SK-N-SH (cell line): ENCODE data around the gene RSPH10B. TPM values are rescaled to one million over a fixed set of nuclear protein-coding genes. Genes with fewer than 3 reads are reported as not detected.
"Not testable (repeated sequence)": the region's sequence is repeated elsewhere in the genome, so short reads cannot be mapped to it uniquely, and the experiment has no call there.

Experiments used
- CTCF ChIA-PET: fragments of 300-600, 350-600 bp; formaldehyde crosslinking; extraction: SDS; loops from one replicate; lab custom pipeline; 2021; lab: Yijun Ruan, JAX
- POLR2A ChIA-PET: fragments of 350-600 bp; sonication (Branson Sonifier 250); formaldehyde crosslinking; extraction: SDS; loops from one replicate; lab custom pipeline; 2020; ENCODE audit warnings: antibody characterized with exemption, inconsistent platforms; lab: Yijun Ruan, JAX
- DNase-seq: peaks from one replicate; pipeline ENCODE4 v3.0.0; 2012
- H2AFZ ChIP-seq: fragments of 200-600 bp; sonication (generic); 2 replicates; pipeline ENCODE4 v1.8.1; 2016; ENCODE audit warnings: antibody characterized with exemption, mild to moderate bottlenecking, low read depth
- H3F3A ChIP-seq: fragments of 200-600 bp; sonication (generic); replicated peaks from 2 replicates; pipeline ENCODE3; 2016; ENCODE audit warnings: antibody characterized with exemption, mild to moderate bottlenecking; ENCODE audit not compliant: insufficient read depth
- H3K27ac ChIP-seq, 2 experiments: fragments of 200-500 bp in 1 of 2; fragments of 200-600 bp in 1 of 2; sonication (Bioruptor generic) in 1 of 2; sonication (generic), shearing (Covaris generic) in 1 of 2; 2 replicates each; pipeline versions ENCODE4 v1.5.1 to v1.6.1; 2014 to 2016; ENCODE audit warnings: low read depth in 2 of 2, inconsistent platforms in 1 of 2, low read length in 1 of 2, mild to moderate bottlenecking in 1 of 2, mixed read lengths in 1 of 2
- H3K27me3 ChIP-seq: fragments of 200-600 bp; sonication (generic), shearing (Covaris generic); 2 replicates; pipeline ENCODE4 v1.6.1; 2016; ENCODE audit warnings: mixed run types; ENCODE audit not compliant: insufficient read depth
- H3K36me3 ChIP-seq, 2 experiments: fragments of 200-500 bp in 1 of 2; fragments of 200-600 bp in 1 of 2; sonication (Bioruptor generic) in 1 of 2; sonication (generic) in 1 of 2; replicated peaks in 1 of 2; 2 replicates each; pipeline versions ENCODE3 to v1.5.1; 2014 to 2016; ENCODE audit warnings: low read length in 1 of 2, mild to moderate bottlenecking in 1 of 2; ENCODE audit not compliant: insufficient read depth in 2 of 2, control insufficient read depth in 1 of 2
- H3K4me1 ChIP-seq, 2 experiments: fragments of 200-500 bp in 1 of 2; fragments of 200-600 bp in 1 of 2; sonication (Bioruptor generic) in 1 of 2; sonication (generic), shearing (Covaris generic) in 1 of 2; 2 replicates each; pipeline versions ENCODE4 v1.5.1 to v1.6.1; 2014 to 2016; ENCODE audit warnings: low read depth in 1 of 2, low read length in 1 of 2, mixed run types in 1 of 2; ENCODE audit not compliant: insufficient read depth in 2 of 2, control insufficient read depth in 1 of 2
- H3K4me2 ChIP-seq: fragments of 200-600 bp; sonication (generic), shearing (Covaris generic); 2 replicates; pipeline ENCODE4 v1.6.1; 2017; ENCODE audit warnings: mixed run types
- H3K4me3 ChIP-seq, 2 experiments: fragments of 200-500 bp in 1 of 2; fragments of 200-600 bp in 1 of 2; sonication (Bioruptor generic) in 1 of 2; sonication (generic), shearing (Covaris generic) in 1 of 2; 2 replicates each; pipeline versions ENCODE4 v1.5.1 to v1.8.1; 2014 to 2016; ENCODE audit warnings: low read depth in 2 of 2, inconsistent platforms in 1 of 2, low read length in 1 of 2, mild to moderate bottlenecking in 1 of 2, mixed read lengths in 1 of 2, moderate library complexity in 1 of 2
- H3K79me2 ChIP-seq: fragments of 200-600 bp; sonication (generic); 2 replicates; pipeline ENCODE4 v1.8.1; 2017; ENCODE audit warnings: mild to moderate bottlenecking; ENCODE audit not compliant: insufficient read depth
- H3K9ac ChIP-seq: fragments of 200-600 bp; sonication (generic); 2 replicates; pipeline ENCODE4 v1.6.1; 2017; ENCODE audit warnings: mixed run types
- H3K9me2 ChIP-seq: fragments of 200-600 bp; sonication (generic); 2 replicates; pipeline ENCODE4 v1.6.1; 2017; ENCODE audit warnings: mixed run types
- H3K9me3 ChIP-seq: fragments of 200-600 bp; sonication (generic); 2 replicates; pipeline ENCODE4 v1.6.1; 2017; ENCODE audit warnings: mixed run types, mild to moderate bottlenecking, moderate library complexity
- H4K20me1 ChIP-seq: fragments of 200-600 bp; sonication (generic); 2 replicates; pipeline ENCODE4 v1.6.1; 2017; ENCODE audit warnings: mild to moderate bottlenecking, mixed run types; ENCODE audit not compliant: insufficient read depth
- CHD2 ChIP-seq: fragments of 150-350 bp; IDR thresholded peaks from 2 replicates; pipeline ENCODE4 v1.6.1; 2018; ENCODE audit warnings: low read length; ENCODE audit not compliant: partially characterized antibody
- EZH2phosphoT487 ChIP-seq: fragments of 200-600 bp; sonication (generic); IDR thresholded peaks from 2 replicates; pipeline ENCODE4 v1.6.1; 2017; ENCODE audit warnings: low read depth, mixed run types, mild to moderate bottlenecking, antibody characterized with exemption, moderate library complexity, borderline replicate concordance
- FOXJ3 ChIP-seq: sonication (generic); formaldehyde crosslinking; IDR thresholded peaks from 2 replicates; pipeline ENCODE4 v1.5.1; 2020; ENCODE audit warnings: mild to moderate bottlenecking, missing genetic modification reagents
- FOXM1 ChIP-seq: IDR thresholded peaks from 2 replicates; pipeline ENCODE4 v1.4.0; 2012; ENCODE audit warnings: low read depth, mild to moderate bottlenecking
- GATA2 ChIP-seq: sonication (generic); formaldehyde crosslinking; IDR thresholded peaks from 2 replicates; pipeline ENCODE4 v1.5.0; 2020; ENCODE audit warnings: mild to moderate bottlenecking, missing genetic modification reagents
- MXI1 ChIP-seq: IDR thresholded peaks from 2 replicates; pipeline ENCODE4 v1.6.1; 2012; ENCODE audit warnings: mild to moderate bottlenecking, low read depth, low read length, improper control_type of control experiment
- NFIC ChIP-seq: IDR thresholded peaks from 2 replicates; pipeline ENCODE4 v1.4.0; 2012; ENCODE audit warnings: borderline replicate concordance
- NRF1 ChIP-seq: IDR thresholded peaks from 2 replicates; pipeline ENCODE4 v1.6.1; 2012; ENCODE audit warnings: low read depth, mild to moderate bottlenecking, low read length
- POLR2AphosphoS5 ChIP-seq: IDR thresholded peaks from 2 replicates; pipeline ENCODE4 v1.6.1; 2012; ENCODE audit warnings: low read depth, low read length
- RAD21 ChIP-seq: IDR thresholded peaks from 2 replicates; pipeline ENCODE4 v1.6.1; 2012; ENCODE audit warnings: mild to moderate bottlenecking, low read length
- RCOR1 ChIP-seq: fragments of 150-350 bp; IDR thresholded peaks from 2 replicates; pipeline ENCODE4 v1.6.1; 2017; ENCODE audit warnings: antibody characterized with exemption, low read length
- RXRA ChIP-seq: IDR thresholded peaks from 2 replicates; pipeline ENCODE4 v1.4.0; 2012; ENCODE audit warnings: low read depth, mild to moderate bottlenecking, borderline replicate concordance
- SIN3A ChIP-seq: IDR thresholded peaks from 2 replicates; pipeline ENCODE4 v1.6.1; 2012; ENCODE audit warnings: low read depth, mild to moderate bottlenecking, low read length, moderate library complexity, borderline replicate concordance
- SMC3 ChIP-seq: IDR thresholded peaks from 2 replicates; pipeline ENCODE4 v1.6.1; 2012; ENCODE audit warnings: low read depth, low read length, improper control_type of control experiment
- TCF12 ChIP-seq: IDR thresholded peaks from 2 replicates; pipeline ENCODE4 v1.4.0; 2012
- TEAD4 ChIP-seq: IDR thresholded peaks from 2 replicates; pipeline ENCODE4 v1.4.0; 2012; ENCODE audit warnings: mild to moderate bottlenecking, borderline replicate concordance; ENCODE audit not compliant: insufficient read depth
- WGBS: methylation state at CpG from one replicate; pipeline ENCODE4 v1.1.6; 2017; ENCODE audit warnings: low lambda C conversion rate; 5-methylcytosine and 5-hydroxymethylcytosine counted together
- polyA plus RNA-seq, 3 experiments: library from polyadenylated mRNA; depleted of rRNA; stranded (reverse); fragments of >200 nt; gene quantifications; 2 replicates each; pipeline ENCODE4 v1.2.3, GENCODE V29; 2012
- TF ChIP-seq, protein P1 (sequence below): fragments of 150-350 bp; IDR thresholded peaks from 2 replicates; pipeline ENCODE4 v1.6.1; 2017; ENCODE audit warnings: antibody characterized with exemption, low read length, low read depth, borderline replicate concordance
- TF ChIP-seq, protein P2 (sequence below): IDR thresholded peaks from 2 replicates; pipeline ENCODE4 v1.4.0; 2012; ENCODE audit warnings: low read depth, borderline replicate concordance

The RSPH10B gene
- polyA plus RNA-seq, 1 of the 3 experiments (the other 2 are of a cell fraction) = not detected

DNA sequence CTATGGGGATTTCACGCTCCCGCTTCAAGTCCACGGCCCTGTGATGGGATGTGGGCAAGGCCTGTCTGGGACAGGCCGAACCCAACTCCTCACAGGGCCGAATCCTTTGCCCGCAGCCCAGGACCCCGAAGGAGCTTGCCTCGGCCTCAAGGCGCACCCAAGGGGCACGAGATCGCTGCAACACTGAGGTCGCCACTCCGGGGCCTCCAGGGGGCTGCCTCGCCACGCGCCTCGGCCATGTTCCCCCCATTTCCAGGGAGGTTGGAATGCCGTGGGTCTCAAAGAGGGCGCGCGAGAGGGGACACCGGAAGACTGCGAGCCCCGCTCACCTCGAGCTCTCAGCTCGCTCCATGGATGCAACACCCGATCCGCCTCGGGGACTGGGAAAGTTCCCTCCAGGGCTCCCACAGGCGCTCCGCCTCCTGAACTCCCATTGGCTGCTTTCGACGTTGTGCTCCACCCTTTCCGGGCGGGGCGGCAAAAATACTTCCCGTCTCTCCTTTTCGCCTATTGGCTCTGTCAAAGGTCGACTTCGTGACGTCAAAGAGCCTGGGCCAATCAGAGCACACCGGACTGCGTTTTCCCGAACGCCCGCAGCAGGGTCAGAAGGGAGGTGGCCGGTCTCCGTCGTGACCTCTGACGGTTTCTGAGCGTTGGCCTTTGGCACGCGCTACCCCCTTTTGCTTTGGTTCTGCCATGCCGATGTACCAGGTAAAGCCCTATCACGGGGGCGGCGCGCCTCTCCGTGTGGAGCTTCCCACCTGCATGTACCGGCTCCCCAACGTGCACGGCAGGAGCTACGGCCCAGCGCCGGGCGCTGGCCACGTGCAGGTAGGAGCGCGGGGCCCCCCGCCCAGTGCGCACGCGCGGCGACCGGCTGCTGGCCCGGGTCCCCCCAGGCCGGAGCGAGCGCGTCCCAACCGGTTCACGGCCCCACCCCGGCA, 38.5 kb upstream of the RSPH10B start, which contains the start of the genes AIMP2 and PMS2 (continued):
- TF ChIP-seq NRF1 (peak; percentile 83), SMC3 (peak; percentile 20; the same call in 1 of the 2 replicates), RCOR1 (no peak), TCF12 (0 out of 2 replicates have a peak, but pooled peaks have one; percentile 13), MXI1 (peak; percentile 99), FOXM1 (peak; percentile 29; the same call in 1 of the 2 replicates), CHD2 (peak; percentile 93), FOXJ3 (CRISPR knock-in tag) (no peak), TEAD4 (no peak), NFIC (0 out of 2 replicates have a peak, but pooled peaks have one; percentile 6), RAD21 (peak; percentile 24; the same call in 1 of the 2 replicates), SIN3A (peak; percentile 73), POLR2AphosphoS5 (peak; percentile 96), GATA2 (no peak), EZH2phosphoT487 (no peak), RXRA (no peak)
- TF ChIP-seq, protein P1, sequence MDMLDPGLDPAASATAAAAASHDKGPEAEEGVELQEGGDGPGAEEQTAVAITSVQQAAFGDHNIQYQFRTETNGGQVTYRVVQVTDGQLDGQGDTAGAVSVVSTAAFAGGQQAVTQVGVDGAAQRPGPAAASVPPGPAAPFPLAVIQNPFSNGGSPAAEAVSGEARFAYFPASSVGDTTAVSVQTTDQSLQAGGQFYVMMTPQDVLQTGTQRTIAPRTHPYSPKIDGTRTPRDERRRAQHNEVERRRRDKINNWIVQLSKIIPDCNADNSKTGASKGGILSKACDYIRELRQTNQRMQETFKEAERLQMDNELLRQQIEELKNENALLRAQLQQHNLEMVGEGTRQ = no peak
- TF ChIP-seq, protein P2, sequence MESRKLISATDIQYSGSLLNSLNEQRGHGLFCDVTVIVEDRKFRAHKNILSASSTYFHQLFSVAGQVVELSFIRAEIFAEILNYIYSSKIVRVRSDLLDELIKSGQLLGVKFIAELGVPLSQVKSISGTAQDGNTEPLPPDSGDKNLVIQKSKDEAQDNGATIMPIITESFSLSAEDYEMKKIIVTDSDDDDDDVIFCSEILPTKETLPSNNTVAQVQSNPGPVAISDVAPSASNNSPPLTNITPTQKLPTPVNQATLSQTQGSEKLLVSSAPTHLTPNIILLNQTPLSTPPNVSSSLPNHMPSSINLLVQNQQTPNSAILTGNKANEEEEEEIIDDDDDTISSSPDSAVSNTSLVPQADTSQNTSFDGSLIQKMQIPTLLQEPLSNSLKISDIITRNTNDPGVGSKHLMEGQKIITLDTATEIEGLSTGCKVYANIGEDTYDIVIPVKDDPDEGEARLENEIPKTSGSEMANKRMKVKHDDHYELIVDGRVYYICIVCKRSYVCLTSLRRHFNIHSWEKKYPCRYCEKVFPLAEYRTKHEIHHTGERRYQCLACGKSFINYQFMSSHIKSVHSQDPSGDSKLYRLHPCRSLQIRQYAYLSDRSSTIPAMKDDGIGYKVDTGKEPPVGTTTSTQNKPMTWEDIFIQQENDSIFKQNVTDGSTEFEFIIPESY = no peak

DNA sequence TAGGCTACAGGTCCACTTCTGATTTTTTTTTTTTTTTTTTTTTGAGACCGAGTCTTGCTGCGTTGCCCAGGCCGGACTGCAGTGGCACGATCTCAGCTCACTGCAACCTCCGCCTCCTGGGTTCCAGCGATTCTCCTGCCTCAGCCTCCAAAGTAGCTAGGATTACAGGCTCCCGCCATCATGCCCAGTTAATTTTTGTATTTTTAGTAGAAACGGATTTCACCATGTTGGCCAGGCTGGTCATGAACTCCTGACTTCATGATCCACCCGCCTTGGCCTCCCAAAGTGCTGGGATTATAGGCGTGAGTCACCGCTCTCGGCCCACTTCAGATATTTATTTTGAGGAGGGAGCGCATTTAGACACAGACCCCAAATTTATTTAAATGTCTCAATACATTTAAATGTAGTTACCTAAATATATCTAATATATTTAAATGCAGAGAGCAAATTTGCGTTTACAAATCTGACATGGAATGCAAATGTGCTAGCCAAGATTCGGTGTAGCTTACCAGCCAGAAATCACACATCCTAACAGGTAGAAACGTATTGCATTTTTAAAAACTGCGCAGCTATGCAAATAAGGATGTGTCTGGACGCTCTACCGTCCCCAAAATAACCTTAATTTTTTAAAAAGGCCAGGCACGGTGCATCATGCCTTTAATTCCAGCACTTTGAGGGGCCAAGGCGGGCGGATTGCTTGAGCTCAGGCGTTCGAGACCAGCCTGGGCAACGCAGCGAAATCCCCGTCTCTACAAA, 37.5 kb upstream of the RSPH10B start:
- CTCF ChIA-PET = interaction anchor here (0.6 to 4.3 kb wide), 5 partner anchors 9 to 152 kb away, joined by 3 to 33 read pairs (median 4); no protein-coding TSS in a partner anchor
- not testable (repeated sequence) for DNase-seq, H2AFZ ChIP-seq, H3K9me3 ChIP-seq, H3K4me1 ChIP-seq, H3K9me2 ChIP-seq, H3F3A ChIP-seq, H4K20me1 ChIP-seq, H3K27me3 ChIP-seq
- 48% methylated on average over 27 of the region's 27 CpGs for WGBS
- peak overlapping the region; percentile 76 to 83 for H3K27ac ChIP-seq
- POLR2A ChIA-PET = interaction anchor here (1.1 to 2.1 kb wide), 4 partner anchors 11 to 325 kb away, joined by 3 to 8 read pairs (median 3); no protein-coding TSS in a partner anchor
- H3K4me2 ChIP-seq = peak overlapping the region; percentile 95
- H3K79me2 ChIP-seq = peaks cover 73% of the 10 kb centered on the region
- H3K9ac ChIP-seq = peak overlapping the region; percentile 95
- H3K4me3 ChIP-seq = peak overlapping the region; percentile 68 to 96
- H3K36me3 ChIP-seq = peaks cover 11 to 42% of the 10 kb centered on the region in 2 experiments
